ENCODE measurements around the gene TMEM176A. TPM values are rescaled to one million over a fixed set of nuclear protein-coding genes. Genes with fewer than 3 reads are reported as not detected.

TMEM176A gene
- total RNA-seq, 1 donor from 2014 or later, result not detected

DNA sequence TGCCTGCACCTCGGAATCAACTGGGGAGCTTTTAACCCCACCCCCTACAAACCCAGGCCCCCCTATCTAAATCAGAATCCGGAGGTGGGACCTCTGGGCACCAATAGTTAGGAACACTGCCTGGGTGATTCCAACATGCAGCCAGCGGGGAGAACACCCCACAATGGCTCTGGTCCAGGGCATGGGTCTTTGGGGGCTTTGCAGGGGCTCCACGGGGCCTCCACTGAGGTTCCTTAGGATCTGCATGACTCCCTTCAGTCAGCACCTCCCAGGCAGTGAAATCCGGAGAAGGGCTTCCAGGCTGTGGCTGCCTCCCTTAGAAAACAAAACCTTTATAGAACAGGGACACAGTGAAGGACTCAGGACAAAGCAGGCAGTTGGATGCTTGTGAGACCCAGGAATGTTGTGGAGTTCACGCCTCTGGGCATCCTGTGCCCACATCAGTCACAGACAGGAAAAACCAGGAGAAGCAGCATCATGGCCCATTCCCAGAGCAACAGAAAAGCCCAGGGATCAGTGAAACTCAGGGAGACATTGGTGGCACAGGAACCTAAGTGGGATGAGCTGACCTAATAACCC, 35.2 kb downstream of the TMEM176A start:
- TF ChIP-seq, protein P1, sequence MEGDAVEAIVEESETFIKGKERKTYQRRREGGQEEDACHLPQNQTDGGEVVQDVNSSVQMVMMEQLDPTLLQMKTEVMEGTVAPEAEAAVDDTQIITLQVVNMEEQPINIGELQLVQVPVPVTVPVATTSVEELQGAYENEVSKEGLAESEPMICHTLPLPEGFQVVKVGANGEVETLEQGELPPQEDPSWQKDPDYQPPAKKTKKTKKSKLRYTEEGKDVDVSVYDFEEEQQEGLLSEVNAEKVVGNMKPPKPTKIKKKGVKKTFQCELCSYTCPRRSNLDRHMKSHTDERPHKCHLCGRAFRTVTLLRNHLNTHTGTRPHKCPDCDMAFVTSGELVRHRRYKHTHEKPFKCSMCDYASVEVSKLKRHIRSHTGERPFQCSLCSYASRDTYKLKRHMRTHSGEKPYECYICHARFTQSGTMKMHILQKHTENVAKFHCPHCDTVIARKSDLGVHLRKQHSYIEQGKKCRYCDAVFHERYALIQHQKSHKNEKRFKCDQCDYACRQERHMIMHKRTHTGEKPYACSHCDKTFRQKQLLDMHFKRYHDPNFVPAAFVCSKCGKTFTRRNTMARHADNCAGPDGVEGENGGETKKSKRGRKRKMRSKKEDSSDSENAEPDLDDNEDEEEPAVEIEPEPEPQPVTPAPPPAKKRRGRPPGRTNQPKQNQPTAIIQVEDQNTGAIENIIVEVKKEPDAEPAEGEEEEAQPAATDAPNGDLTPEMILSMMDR (IDR thresholded peaks at IDR 0.05), result no peak
- no peak overlapping the region for H3K27ac Mint-ChIP-seq (ENCODE audit: unreplicated experiment)
- H3K36me3 Mint-ChIP-seq (ENCODE audit: low read depth), result no peaks in the 10 kb centered on the region
- no peaks in the 10 kb centered on the region for H3K4me1 Mint-ChIP-seq (ENCODE audit: low read depth)
- DNase-seq (ENCODE audit: low spot score), result no peak
- H3K4me3 Mint-ChIP-seq (ENCODE audit: unreplicated experiment), result no peak overlapping the region
- peaks cover 6% of the 10 kb centered on the region for H3K9me3 Mint-ChIP-seq (ENCODE audit: low read depth)
- H3K27me3 Mint-ChIP-seq (ENCODE audit: low read depth), result peaks cover 8% of the 10 kb centered on the region

DNA sequence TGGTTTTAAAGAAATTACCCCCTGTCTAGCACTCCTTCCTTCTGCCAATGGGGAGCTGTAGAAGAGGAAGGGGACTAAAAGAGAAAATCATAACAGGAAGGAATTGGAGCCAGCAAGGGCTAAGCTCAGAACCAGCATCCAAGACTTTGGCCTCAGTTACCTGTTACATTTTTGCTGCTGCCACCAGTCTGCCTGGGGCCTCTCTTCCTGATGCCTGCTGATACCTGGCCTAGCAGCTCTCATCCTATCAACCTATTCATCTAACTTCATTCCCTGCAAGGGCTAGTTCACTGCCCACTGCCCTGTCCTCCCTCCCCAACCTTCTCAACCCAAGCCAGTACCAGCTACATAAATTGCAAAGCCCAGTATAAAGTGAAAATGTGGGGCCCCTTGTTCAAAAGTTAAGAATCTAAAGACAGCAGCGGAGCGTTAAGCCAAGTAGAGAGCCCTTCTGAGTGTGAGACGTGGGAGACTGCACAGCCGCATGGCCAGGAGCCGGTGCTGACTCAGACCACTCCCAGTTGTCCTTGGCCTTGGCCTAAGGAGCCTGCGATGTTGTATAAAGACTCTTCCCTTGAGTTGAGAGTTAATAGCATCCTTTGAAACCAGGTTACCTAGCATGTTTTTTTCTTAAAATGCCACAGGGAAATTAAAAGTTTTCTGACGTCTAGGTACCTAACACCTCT, 38.5 kb downstream of the TMEM176A start:
- no peaks in the 10 kb centered on the region for H3K36me3 Mint-ChIP-seq (ENCODE audit: low read depth)
- H3K27me3 Mint-ChIP-seq (ENCODE audit: low read depth), result peaks cover 8% of the 10 kb centered on the region
- no peak for DNase-seq (ENCODE audit: low spot score)
- peaks cover 2% of the 10 kb centered on the region for H3K9me3 Mint-ChIP-seq (ENCODE audit: low read depth)
- no peak overlapping the region for H3K4me3 Mint-ChIP-seq (ENCODE audit: unreplicated experiment)
- TF ChIP-seq, protein P1 (IDR thresholded peaks at IDR 0.05), result no peak
- H3K27ac Mint-ChIP-seq (ENCODE audit: unreplicated experiment), result no peak overlapping the region
- H3K4me1 Mint-ChIP-seq (ENCODE audit: low read depth), result no peaks in the 10 kb centered on the region

DNA sequence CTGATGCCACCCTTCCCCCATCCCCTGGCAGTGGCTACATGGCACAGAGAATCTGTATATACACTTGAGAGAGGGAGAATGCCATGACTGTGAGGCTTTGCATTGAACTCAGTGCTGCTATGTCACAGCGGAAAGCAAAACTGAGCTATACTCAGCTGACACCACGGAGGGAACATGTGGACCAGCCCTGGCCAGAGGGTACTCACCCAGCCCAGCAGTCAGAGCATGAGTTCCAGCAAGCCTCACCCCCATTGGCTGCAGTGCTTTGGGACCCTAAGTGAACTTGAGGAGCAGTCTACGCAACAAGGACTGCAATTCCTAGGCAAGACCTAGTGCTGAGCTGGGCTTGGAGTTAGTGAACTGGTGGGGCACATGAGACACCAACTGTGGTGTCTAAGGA, 41.4 kb downstream of the TMEM176A start:
- H3K4me1 Mint-ChIP-seq (ENCODE audit: low read depth), result no peaks in the 10 kb centered on the region

DNA sequence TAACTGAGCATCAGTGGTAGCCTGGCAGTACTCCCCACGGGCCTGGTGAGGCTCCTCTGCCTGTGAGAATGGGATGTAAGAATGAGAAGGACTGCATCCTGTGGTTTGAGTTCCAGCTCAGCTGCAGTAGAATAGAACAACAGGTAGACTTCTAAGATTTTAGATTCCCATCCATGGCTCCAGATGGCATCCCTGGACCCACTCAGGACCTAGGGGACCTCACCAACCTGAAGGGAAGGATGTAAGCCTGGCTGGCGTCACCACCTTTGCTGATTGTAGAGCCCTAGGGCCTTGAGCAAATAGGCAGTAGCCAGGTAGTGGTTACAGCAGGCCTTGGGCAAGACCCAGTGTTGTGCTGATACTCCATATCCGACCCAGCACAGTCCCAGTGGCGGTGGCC, 42.1 kb downstream of the TMEM176A start:
- Mint-ChIP-seq H3K27ac (ENCODE audit: unreplicated experiment) (no peak overlapping the region), H3K27me3 (ENCODE audit: low read depth) (peaks cover 11% of the 10 kb centered on the region), H3K9me3 (ENCODE audit: low read depth) (no peaks in the 10 kb centered on the region), H3K4me1 (ENCODE audit: low read depth) (no peaks in the 10 kb centered on the region), H3K4me3 (ENCODE audit: unreplicated experiment) (no peak overlapping the region), H3K36me3 (ENCODE audit: low read depth) (no peaks in the 10 kb centered on the region)
- no peak for DNase-seq (ENCODE audit: low spot score)
- TF ChIP-seq, protein P1 (IDR thresholded peaks at IDR 0.05), result no peak

More for the DNA sequence above, 41.4 kb downstream of the TMEM176A start:
- TF ChIP-seq, protein P1 (IDR thresholded peaks at IDR 0.05), result no peak
- H3K27ac Mint-ChIP-seq (ENCODE audit: unreplicated experiment), result no peak overlapping the region
- H3K4me3 Mint-ChIP-seq (ENCODE audit: unreplicated experiment), result no peak overlapping the region
- peaks cover 11% of the 10 kb centered on the region for H3K27me3 Mint-ChIP-seq (ENCODE audit: low read depth)
- no peak for DNase-seq (ENCODE audit: low spot score)
- no peaks in the 10 kb centered on the region for H3K9me3 Mint-ChIP-seq (ENCODE audit: low read depth)
- no peaks in the 10 kb centered on the region for H3K36me3 Mint-ChIP-seq (ENCODE audit: low read depth)

DNA sequence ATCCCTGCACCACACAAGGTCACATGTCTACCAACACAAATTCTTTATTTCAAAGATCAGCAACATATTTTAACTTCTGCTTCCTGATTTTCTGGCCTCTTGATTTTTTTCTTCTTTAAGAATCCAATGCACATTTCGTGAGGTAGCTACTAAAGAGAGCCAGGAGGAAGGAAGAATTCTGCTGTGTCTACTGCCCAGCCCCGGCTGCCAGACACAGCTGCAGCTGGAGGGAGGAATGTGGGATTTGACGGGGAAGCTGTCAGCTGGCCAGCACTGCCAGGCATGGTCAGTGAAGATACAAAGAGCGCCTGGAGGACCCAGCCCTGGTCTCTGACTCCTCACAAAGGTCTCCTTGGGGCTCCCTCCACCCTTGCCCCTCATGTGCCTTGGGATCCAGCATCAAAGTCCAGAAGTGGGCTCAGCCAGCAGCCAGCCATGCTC, 44.9 kb downstream of the TMEM176A start:
- TF ChIP-seq, protein P1 (IDR thresholded peaks at IDR 0.05), result no peak
- Mint-ChIP-seq H3K4me3 (ENCODE audit: unreplicated experiment) (no peak overlapping the region), H3K4me1 (ENCODE audit: low read depth) (no peaks in the 10 kb centered on the region), H3K36me3 (ENCODE audit: low read depth) (no peaks in the 10 kb centered on the region), H3K27me3 (ENCODE audit: low read depth) (peaks cover 14% of the 10 kb centered on the region), H3K9me3 (ENCODE audit: low read depth) (no peaks in the 10 kb centered on the region), H3K27ac (ENCODE audit: unreplicated experiment) (peak overlapping the region; percentile 10)
- DNase-seq (ENCODE audit: low spot score), result no peak
